ENCODE measurements around the gene DOHH. TPM values are rescaled to one million over a fixed set of nuclear protein-coding genes. Genes with fewer than 3 reads are reported as not detected.

The DOHH gene
- total and polyA plus RNA-seq, 9 of the 15 experiments (the other 6 are each of a cell fraction or from before 2014, with no cell fraction given) = 0.14 to 47.2 (median 5.1) TPM

DNA sequence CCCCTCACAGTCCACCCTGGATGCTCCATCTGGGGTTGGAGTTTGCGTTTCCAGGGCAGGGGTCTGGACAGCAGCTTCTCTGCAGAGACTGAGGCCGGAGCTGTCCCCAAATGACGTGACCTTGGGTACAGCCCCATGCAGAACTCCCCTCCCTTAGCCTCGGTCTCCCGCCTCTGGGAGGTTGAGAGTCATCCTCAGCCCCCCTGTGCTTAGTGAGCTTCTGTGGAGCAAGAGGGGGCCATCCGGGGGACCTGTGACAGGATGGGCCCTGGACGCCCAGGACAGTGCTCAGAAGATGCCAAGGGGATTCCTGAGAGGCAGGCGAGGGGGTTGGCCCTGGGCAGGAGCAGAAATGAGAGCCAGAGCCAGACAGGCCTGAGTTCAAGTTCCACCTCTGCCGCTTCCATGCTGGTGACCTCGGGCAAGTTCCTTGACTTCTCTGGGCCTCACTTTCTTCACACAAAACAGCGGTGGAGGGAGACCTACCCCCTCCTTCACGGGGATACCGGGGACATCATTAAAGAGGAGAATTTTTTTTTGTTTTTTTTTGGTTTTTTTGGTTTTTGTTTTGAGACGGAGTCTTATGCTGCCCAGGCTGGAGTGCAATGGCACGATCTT is 40.4 kb downstream of the DOHH start (continued):
- TF ChIP-seq FOXM1 (IDR thresholded peaks at IDR 0.05; ENCODE audit: low read depth) (no peak), FOXM1 (CRISPR knock-in tag; IDR thresholded peaks at IDR 0.05; ENCODE audit: low read depth) (no peak), NCOA4 (IDR thresholded peaks at IDR 0.05; ENCODE audit: partially characterized antibody) (no peak), ATF1 (CRISPR knock-in tag; IDR thresholded peaks at IDR 0.05) (no peak), ATF1 (tag; IDR thresholded peaks at IDR 0.05) (no peak), TAF9B (IDR thresholded peaks at IDR 0.05; ENCODE audit: partially characterized antibody) (no peak), POLR2G (IDR thresholded peaks at IDR 0.05; ENCODE audit: low read depth, low read length) (0 out of 2 replicates have a peak, but pooled peaks have one; percentile 1), ADNP (tag; IDR thresholded peaks at IDR 0.05) (peak; percentile 47; the same call in 1 of the 2 replicates), STAT5B (CRISPR knock-in tag; IDR thresholded peaks at IDR 0.05) (no peak), NR2C2 (CRISPR knock-in tag; IDR thresholded peaks at IDR 0.05) (no peak), NR2C2 (tag; IDR thresholded peaks at IDR 0.05) (no peak)
- TF ChIP-seq, protein P1, sequence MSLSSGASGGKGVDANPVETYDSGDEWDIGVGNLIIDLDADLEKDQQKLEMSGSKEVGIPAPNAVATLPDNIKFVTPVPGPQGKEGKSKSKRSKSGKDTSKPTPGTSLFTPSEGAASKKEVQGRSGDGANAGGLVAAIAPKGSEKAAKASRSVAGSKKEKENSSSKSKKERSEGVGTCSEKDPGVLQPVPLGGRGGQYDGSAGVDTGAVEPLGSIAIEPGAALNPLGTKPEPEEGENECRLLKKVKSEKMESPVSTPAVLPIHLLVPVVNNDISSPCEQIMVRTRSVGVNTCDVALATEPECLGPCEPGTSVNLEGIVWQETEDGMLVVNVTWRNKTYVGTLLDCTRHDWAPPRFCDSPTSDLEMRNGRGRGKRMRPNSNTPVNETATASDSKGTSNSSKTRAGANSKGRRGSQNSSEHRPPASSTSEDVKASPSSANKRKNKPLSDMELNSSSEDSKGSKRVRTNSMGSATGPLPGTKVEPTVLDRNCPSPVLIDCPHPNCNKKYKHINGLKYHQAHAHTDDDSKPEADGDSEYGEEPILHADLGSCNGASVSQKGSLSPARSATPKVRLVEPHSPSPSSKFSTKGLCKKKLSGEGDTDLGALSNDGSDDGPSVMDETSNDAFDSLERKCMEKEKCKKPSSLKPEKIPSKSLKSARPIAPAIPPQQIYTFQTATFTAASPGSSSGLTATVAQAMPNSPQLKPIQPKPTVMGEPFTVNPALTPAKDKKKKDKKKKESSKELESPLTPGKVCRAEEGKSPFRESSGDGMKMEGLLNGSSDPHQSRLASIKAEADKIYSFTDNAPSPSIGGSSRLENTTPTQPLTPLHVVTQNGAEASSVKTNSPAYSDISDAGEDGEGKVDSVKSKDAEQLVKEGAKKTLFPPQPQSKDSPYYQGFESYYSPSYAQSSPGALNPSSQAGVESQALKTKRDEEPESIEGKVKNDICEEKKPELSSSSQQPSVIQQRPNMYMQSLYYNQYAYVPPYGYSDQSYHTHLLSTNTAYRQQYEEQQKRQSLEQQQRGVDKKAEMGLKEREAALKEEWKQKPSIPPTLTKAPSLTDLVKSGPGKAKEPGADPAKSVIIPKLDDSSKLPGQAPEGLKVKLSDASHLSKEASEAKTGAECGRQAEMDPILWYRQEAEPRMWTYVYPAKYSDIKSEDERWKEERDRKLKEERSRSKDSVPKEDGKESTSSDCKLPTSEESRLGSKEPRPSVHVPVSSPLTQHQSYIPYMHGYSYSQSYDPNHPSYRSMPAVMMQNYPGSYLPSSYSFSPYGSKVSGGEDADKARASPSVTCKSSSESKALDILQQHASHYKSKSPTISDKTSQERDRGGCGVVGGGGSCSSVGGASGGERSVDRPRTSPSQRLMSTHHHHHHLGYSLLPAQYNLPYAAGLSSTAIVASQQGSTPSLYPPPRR (CRISPR knock-in tag; IDR thresholded peaks at IDR 0.05; ENCODE audit: borderline replicate concordance) = no peak
- TF ChIP-seq, protein P2, sequence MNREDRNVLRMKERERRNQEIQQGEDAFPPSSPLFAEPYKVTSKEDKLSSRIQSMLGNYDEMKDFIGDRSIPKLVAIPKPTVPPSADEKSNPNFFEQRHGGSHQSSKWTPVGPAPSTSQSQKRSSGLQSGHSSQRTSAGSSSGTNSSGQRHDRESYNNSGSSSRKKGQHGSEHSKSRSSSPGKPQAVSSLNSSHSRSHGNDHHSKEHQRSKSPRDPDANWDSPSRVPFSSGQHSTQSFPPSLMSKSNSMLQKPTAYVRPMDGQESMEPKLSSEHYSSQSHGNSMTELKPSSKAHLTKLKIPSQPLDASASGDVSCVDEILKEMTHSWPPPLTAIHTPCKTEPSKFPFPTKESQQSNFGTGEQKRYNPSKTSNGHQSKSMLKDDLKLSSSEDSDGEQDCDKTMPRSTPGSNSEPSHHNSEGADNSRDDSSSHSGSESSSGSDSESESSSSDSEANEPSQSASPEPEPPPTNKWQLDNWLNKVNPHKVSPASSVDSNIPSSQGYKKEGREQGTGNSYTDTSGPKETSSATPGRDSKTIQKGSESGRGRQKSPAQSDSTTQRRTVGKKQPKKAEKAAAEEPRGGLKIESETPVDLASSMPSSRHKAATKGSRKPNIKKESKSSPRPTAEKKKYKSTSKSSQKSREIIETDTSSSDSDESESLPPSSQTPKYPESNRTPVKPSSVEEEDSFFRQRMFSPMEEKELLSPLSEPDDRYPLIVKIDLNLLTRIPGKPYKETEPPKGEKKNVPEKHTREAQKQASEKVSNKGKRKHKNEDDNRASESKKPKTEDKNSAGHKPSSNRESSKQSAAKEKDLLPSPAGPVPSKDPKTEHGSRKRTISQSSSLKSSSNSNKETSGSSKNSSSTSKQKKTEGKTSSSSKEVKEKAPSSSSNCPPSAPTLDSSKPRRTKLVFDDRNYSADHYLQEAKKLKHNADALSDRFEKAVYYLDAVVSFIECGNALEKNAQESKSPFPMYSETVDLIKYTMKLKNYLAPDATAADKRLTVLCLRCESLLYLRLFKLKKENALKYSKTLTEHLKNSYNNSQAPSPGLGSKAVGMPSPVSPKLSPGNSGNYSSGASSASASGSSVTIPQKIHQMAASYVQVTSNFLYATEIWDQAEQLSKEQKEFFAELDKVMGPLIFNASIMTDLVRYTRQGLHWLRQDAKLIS (CRISPR knock-in tag; IDR thresholded peaks at IDR 0.05) = no peak
- TF ChIP-seq, protein P3, sequence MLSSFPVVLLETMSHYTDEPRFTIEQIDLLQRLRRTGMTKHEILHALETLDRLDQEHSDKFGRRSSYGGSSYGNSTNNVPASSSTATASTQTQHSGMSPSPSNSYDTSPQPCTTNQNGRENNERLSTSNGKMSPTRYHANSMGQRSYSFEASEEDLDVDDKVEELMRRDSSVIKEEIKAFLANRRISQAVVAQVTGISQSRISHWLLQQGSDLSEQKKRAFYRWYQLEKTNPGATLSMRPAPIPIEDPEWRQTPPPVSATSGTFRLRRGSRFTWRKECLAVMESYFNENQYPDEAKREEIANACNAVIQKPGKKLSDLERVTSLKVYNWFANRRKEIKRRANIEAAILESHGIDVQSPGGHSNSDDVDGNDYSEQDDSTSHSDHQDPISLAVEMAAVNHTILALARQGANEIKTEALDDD (IDR thresholded peaks at IDR 0.05) = no peak
- TF ChIP-seq, protein P4, sequence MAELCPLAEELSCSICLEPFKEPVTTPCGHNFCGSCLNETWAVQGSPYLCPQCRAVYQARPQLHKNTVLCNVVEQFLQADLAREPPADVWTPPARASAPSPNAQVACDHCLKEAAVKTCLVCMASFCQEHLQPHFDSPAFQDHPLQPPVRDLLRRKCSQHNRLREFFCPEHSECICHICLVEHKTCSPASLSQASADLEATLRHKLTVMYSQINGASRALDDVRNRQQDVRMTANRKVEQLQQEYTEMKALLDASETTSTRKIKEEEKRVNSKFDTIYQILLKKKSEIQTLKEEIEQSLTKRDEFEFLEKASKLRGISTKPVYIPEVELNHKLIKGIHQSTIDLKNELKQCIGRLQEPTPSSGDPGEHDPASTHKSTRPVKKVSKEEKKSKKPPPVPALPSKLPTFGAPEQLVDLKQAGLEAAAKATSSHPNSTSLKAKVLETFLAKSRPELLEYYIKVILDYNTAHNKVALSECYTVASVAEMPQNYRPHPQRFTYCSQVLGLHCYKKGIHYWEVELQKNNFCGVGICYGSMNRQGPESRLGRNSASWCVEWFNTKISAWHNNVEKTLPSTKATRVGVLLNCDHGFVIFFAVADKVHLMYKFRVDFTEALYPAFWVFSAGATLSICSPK (IDR thresholded peaks at IDR 0.05; ENCODE audit: borderline replicate concordance) = no peak
